GM18511 (cell line): Measurements from ENCODE around the gene SMIM35.

ENCODE experiments used
- ATAC-seq: cut with Tn5 transposase; IDR thresholded peaks from one replicate; pipeline ENCODE4 v1.9.1; 2021; ENCODE audit warnings: mild to moderate bottlenecking, moderate library complexity; ENCODE audit not compliant: unreplicated experiment

Gene SMIM35

DNA sequence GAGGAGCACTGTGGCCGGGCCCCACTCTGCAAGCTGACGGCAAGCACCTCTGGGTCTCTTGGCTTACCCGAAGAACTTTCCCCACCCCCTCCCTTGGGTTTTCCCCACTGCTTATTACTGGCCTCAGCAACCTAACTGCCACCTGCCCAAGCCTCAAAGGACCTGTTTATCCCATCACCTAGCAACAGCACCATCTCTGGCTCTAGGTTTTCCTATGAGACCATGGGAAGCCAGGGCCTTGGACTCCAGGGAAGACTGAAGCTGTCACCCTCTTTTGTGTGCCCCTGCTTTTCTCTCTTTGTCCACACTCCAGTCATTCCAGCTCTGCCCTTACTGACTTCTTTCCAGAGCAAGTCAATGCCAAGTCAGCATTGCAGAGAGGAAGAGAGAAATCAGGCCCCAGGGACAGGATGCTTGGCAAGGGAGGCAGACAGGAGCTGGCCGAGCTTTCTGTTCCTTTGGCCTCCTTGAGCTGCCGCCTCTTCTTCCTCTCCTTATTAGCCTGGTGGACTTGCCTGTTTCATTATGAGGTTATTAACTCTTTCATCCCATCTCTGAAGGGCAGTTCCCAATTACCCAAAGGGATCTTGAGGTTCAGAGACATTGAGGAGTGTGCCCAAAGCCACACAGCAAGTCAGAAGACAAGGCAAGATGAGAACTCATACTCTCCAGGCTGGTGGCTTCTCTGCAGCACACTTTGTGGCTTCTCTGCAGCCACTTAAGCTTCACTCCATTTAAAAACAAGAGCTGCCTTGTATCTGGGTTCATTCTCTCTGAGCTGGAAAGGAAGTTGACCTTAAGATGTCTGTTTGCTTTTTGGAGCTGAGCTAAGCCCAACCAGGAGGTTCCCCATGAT lies at the start of gene SMIM35:
Gene SMIM35 (minus strand): TSS at position 51 of the 856 bp plus-strand sequence. CDS start 206 bp downstream, outside the sequence.
- ATAC-seq, result no peak

- ATAC-seq, result no peak
Measured at GRCh38 chr11:118136341-118136740, 49.6 kb upstream of the SMIM35 start.

GRCh38 chr11:118135796-118136165 lies 49.0 kb upstream of the SMIM35 start:
- no peak for ATAC-seq

- ATAC-seq, result no peak
Measured at GRCh38 chr11:118135051-118135795, 48.5 kb upstream of the SMIM35 start.

DNA sequence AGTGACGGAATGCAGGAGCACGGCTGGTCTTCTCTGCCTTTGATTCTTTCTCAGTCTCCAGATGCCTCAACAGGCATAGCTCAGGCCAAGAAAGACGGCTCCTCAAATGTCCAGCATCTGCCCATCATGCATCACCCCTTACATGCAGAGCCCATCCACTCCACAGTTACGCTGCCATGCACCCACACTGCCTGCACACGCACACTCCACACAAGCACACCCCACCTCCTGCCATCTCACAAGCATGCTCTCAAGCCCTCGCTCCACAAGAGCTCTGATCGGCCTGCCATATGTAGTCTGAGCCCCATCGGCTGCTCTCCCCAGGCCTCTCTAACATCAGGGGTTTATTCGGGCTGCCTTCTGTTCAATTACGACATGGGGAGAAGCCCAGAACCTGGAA lies 47.1 kb upstream of the SMIM35 start:
- no peak for ATAC-seq

DNA sequence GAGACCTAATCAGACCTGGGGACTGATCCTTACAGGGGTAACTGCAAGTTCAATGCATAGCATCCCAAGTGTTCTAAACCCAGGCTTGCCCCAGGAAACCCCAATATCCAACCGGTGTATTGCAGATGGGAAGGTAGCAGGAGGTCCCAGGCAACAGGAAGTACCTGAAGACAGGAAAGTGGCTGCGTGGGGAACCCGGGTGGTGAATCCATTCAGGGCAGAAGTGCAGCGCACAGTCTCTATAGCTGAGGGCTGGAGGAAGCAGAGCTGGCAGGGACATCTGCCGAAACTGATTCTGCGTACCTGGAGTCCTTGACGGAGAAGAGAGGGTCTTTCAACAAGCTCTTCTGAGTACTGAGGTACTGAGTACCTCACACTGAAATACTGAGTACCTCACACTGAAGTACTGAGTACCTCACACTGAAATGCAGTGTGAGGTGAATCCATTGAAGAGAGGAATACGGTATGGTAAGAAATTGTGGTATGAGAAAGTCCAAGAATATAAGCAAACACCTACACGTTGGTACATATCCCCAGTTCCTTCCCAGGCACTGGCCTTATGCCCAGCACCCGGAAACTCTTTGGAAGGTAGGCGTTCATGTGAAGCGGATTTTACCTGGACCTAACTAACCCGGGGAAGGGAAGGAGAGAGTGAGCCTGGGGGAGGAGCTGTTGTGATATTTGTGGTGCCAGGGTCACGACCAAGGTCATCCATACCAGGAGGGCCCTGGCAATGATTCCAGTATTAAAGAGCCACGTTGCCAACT lies 45.8 kb upstream of the SMIM35 start:
- ATAC-seq, result no peak

DNA sequence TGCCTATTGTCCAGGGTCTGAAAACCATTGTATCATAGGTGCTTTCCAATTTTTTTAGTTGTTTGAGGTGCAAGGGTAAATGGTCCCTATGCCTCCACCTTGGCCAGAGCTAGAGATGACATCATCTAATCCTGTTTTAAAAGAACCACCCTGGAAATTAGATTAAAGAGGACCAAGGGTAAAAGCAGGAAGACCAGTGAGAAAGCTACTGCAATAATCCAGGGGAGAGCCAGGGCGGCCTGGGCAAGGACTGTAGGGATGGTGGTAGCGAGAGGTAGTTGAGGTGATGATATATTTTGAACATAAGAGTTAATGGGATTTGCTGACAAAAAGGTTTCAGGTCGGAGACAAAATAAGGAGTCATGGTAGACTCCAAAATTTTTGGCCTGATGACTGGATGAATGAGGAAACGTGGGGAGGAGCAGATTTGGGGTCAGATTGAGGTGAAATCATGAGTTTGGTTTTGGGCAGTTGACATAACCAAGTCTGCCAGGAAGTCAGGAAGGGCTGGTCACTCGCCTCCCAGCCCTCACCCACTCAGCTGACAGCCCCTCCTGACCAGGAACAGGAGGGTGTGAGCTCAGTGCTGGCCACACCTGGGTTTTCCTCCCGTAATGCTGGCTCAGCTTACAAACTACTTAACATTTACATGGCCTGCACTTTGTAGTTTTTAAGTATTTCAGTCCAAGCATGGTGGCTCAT lies 42.9 kb upstream of the SMIM35 start:
- ATAC-seq, result no peak

GRCh38 chr11:118128721-118129470 lies 42.1 kb upstream of the SMIM35 start:
- no peak for ATAC-seq

DNA sequence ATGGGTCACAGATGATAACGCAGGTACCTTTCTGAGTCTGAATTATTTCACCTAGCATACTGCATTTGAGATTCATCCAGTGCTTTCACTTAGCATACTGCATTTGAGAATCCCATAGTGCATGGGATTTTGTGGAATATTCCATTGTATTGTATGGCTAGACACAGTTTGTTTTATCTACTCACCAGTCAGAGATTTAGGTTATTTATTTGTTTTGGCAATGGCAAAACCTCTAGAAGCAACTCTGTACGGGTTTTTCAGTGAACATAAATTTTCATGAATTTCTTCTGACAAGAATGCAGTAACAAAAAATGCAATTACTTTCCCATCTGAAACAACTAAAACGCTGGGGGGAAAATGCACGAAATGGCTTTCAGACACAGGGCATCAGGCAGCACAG lies 41.5 kb upstream of the SMIM35 start:
- no peak for ATAC-seq

GRCh38 chr11:118126082-118126838 lies 39.5 kb upstream of the SMIM35 start:
- no peak for ATAC-seq

GRCh38 chr11:118124929-118125535 lies 38.3 kb upstream of the SMIM35 start:
- ATAC-seq, result no peak

- no peak for ATAC-seq
Measured at GRCh38 chr11:118120793-118121192, 34.0 kb upstream of the SMIM35 start.

DNA sequence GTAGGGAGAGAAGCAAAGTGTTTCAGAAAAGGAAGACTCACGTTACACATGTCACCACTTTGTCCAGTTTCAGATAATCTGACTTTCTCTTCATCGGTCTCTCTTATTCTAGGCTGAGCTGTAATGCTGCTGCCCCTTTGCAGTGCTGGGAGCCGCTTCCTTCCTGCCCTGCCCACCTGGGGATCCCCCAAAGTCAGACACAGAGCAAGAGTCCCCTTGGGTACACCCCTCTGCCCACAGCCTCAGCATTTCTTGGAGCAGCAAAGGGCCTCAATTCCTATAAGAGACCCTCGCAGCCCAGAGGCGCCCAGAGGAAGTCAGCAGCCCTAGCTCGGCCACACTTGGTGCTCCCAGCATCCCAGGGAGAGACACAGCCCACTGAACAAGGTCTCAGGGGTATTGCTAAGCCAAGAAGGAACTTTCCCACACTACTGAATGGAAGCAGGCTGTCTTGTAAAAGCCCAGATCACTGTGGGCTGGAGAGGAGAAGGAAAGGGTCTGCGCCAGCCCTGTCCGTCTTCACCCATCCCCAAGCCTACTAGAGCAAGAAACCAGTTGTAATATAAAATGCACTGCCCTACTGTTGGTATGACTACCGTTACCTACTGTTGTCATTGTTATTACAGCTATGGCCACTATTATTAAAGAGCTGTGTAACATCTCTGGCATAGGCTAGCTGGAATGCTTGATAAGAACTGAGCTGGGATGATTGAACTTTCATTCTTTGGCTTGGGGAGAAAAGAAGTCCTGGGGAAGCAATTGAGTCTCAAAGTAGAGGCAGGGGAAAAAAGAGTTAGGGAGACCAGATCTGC lies 31.2 kb upstream of the SMIM35 start:
- ATAC-seq, result peak; percentile 64

GRCh38 chr11:118115048-118115447 lies 28.3 kb upstream of the SMIM35 start:
- ATAC-seq, result no peak

- no peak for ATAC-seq
Measured at GRCh38 chr11:118114266-118114665, 27.5 kb upstream of the SMIM35 start.

DNA sequence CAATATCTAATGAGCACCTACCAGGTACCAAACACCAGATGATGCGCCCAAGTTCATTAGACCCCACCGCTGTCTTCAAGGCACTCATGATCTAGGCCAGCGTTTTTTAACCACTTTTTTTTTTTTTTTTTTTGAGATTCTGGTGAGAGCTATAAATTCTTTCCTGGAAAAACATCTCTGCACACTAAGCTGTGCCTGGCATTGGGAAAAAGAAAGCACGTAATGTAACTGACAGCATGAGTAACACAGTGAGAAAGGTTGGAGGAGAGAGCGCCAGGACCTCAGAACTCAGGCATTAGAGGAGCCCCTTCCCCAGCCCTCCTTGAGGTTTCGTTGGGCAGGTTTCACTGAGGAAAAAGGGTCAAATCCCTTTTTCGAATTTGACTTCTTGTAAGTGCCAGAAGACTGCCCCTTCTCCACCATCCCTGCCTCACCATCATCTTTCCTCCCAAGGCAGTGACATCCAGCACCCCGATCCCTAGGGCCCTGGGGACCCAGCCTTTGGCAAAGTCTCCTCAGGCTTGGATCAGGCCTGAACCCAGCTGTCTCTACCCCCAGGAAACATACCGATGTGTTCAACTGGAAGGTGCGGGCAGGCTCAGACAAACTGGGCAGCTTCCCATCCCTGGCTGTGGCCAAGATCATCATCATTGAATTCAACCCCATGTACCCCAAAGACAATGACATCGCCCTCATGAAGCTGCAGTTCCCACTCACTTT lies 26.1 kb upstream of the SMIM35 start:
- ATAC-seq, result no peak

GRCh38 chr11:118111744-118112035 lies 24.9 kb upstream of the SMIM35 start:
- ATAC-seq, result no peak
